ENCODE measurements around the gene NAV2.

- TF ChIP-seq, protein P1, sequence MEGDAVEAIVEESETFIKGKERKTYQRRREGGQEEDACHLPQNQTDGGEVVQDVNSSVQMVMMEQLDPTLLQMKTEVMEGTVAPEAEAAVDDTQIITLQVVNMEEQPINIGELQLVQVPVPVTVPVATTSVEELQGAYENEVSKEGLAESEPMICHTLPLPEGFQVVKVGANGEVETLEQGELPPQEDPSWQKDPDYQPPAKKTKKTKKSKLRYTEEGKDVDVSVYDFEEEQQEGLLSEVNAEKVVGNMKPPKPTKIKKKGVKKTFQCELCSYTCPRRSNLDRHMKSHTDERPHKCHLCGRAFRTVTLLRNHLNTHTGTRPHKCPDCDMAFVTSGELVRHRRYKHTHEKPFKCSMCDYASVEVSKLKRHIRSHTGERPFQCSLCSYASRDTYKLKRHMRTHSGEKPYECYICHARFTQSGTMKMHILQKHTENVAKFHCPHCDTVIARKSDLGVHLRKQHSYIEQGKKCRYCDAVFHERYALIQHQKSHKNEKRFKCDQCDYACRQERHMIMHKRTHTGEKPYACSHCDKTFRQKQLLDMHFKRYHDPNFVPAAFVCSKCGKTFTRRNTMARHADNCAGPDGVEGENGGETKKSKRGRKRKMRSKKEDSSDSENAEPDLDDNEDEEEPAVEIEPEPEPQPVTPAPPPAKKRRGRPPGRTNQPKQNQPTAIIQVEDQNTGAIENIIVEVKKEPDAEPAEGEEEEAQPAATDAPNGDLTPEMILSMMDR (conservative IDR thresholded peaks at IDR 0.05; ENCODE audit: low read depth in 2 of 2): no peak
- TF ChIP-seq POLR2AphosphoS5 (IDR thresholded peaks at IDR 0.05; ENCODE audit: low read depth) (no peak), EZH2phosphoT487 (IDR thresholded peaks at IDR 0.05; ENCODE audit: unreplicated experiment) (no peak), EZH2 (IDR thresholded peaks at IDR 0.05; ENCODE audit: low read depth, unreplicated experiment) (no peak), ZNF114 (CRISPR knock-in tag; IDR thresholded peaks at IDR 0.05) (no peak), CREB1 (CRISPR knock-in tag; IDR thresholded peaks at IDR 0.05; ENCODE audit: low read depth) (no peak), STAT1 (IDR thresholded peaks at IDR 0.05; ENCODE audit: unreplicated experiment) (no peak), JUNB (IDR thresholded peaks at IDR 0.05; ENCODE audit: unreplicated experiment) (no peak)
- TF ChIP-seq, protein P2, sequence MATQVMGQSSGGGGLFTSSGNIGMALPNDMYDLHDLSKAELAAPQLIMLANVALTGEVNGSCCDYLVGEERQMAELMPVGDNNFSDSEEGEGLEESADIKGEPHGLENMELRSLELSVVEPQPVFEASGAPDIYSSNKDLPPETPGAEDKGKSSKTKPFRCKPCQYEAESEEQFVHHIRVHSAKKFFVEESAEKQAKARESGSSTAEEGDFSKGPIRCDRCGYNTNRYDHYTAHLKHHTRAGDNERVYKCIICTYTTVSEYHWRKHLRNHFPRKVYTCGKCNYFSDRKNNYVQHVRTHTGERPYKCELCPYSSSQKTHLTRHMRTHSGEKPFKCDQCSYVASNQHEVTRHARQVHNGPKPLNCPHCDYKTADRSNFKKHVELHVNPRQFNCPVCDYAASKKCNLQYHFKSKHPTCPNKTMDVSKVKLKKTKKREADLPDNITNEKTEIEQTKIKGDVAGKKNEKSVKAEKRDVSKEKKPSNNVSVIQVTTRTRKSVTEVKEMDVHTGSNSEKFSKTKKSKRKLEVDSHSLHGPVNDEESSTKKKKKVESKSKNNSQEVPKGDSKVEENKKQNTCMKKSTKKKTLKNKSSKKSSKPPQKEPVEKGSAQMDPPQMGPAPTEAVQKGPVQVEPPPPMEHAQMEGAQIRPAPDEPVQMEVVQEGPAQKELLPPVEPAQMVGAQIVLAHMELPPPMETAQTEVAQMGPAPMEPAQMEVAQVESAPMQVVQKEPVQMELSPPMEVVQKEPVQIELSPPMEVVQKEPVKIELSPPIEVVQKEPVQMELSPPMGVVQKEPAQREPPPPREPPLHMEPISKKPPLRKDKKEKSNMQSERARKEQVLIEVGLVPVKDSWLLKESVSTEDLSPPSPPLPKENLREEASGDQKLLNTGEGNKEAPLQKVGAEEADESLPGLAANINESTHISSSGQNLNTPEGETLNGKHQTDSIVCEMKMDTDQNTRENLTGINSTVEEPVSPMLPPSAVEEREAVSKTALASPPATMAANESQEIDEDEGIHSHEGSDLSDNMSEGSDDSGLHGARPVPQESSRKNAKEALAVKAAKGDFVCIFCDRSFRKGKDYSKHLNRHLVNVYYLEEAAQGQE (IDR thresholded peaks at IDR 0.05; ENCODE audit: unreplicated experiment): no peak
- TF ChIP-seq, protein P3, sequence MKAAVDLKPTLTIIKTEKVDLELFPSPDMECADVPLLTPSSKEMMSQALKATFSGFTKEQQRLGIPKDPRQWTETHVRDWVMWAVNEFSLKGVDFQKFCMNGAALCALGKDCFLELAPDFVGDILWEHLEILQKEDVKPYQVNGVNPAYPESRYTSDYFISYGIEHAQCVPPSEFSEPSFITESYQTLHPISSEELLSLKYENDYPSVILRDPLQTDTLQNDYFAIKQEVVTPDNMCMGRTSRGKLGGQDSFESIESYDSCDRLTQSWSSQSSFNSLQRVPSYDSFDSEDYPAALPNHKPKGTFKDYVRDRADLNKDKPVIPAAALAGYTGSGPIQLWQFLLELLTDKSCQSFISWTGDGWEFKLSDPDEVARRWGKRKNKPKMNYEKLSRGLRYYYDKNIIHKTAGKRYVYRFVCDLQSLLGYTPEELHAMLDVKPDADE (IDR thresholded peaks at IDR 0.05): no peak
Measured at GRCh38 chr11:20060647-20061205, 348.1 kb downstream of the NAV2 start.

Data from GM23338 (cell line).